Bronchial epithelial cell (primary cell): ENCODE results near the gene CYTH3. TPM values are rescaled to one million over a fixed set of nuclear protein-coding genes. Genes with fewer than 3 reads are reported as not detected.
"Not testable (repeated sequence)": the region's sequence is repeated elsewhere in the genome, so short reads cannot be mapped to it uniquely, and the experiment has no call there.

Experiments used
- DNase-seq: peaks from one replicate; pipeline ENCODE4 v3.0.0-alpha.2; 2010; ENCODE audit warnings: low read depth
- FAIRE-seq: peaks from 2 replicates; lab custom pipeline; 2011; peaks lifted over from hg19 to GRCh38; lab: Jason Lieb, UNC
- H3K27me3 ChIP-seq: 2 replicates; pipeline ENCODE4 v1.5.1; 2011; ENCODE audit warnings: low read length; ENCODE audit not compliant: control insufficient read depth, insufficient read depth
- H3K36me3 ChIP-seq: 2 replicates; pipeline ENCODE4 v1.5.1; 2011; ENCODE audit warnings: low read length; ENCODE audit not compliant: control insufficient read depth, insufficient read depth
- H3K4me3 ChIP-seq: 2 replicates; pipeline ENCODE4 v1.5.1; 2011; ENCODE audit warnings: mild to moderate bottlenecking, low read depth, low read length, control low read depth
- total RNA-seq: library from RNA; depleted of rRNA; stranded (reverse); fragments of >200 nt; gene quantifications from 2 replicates; pipeline ENCODE4 v1.2.1, GENCODE V29; 2014
- TF ChIP-seq, protein P1 (sequence below): IDR thresholded peaks from 2 replicates; pipeline ENCODE4 v1.5.1; 2011; ENCODE audit warnings: mild to moderate bottlenecking, moderate library complexity, low read length, control low read depth, inconsistent platforms; ENCODE audit not compliant: insufficient read depth, severe bottlenecking

Gene CYTH3
- total RNA-seq, 1 donor from 2014 or later, result 11.6 TPM

- Histone ChIP-seq H3K4me3 (no peak overlapping the region), H3K27me3 (no peaks in the 10 kb centered on the region), H3K36me3 (no peaks in the 10 kb centered on the region)
- DNase-seq (no peak), FAIRE-seq (no peak)
- TF ChIP-seq, protein P1, sequence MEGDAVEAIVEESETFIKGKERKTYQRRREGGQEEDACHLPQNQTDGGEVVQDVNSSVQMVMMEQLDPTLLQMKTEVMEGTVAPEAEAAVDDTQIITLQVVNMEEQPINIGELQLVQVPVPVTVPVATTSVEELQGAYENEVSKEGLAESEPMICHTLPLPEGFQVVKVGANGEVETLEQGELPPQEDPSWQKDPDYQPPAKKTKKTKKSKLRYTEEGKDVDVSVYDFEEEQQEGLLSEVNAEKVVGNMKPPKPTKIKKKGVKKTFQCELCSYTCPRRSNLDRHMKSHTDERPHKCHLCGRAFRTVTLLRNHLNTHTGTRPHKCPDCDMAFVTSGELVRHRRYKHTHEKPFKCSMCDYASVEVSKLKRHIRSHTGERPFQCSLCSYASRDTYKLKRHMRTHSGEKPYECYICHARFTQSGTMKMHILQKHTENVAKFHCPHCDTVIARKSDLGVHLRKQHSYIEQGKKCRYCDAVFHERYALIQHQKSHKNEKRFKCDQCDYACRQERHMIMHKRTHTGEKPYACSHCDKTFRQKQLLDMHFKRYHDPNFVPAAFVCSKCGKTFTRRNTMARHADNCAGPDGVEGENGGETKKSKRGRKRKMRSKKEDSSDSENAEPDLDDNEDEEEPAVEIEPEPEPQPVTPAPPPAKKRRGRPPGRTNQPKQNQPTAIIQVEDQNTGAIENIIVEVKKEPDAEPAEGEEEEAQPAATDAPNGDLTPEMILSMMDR, result no peak
Measured at GRCh38 chr7:6226194-6226799, 46.1 kb downstream of the CYTH3 start.

- DNase-seq, H3K27me3 ChIP-seq, FAIRE-seq, H3K36me3 ChIP-seq, H3K4me3 ChIP-seq: not testable (repeated sequence)
Measured at GRCh38 chr7:6223411-6223810, 49.0 kb downstream of the CYTH3 start.

- H3K4me3 ChIP-seq, DNase-seq, H3K36me3 ChIP-seq, FAIRE-seq, H3K27me3 ChIP-seq: not testable (repeated sequence)
Measured at GRCh38 chr7:6223010-6223409, 49.4 kb downstream of the CYTH3 start.

DNA sequence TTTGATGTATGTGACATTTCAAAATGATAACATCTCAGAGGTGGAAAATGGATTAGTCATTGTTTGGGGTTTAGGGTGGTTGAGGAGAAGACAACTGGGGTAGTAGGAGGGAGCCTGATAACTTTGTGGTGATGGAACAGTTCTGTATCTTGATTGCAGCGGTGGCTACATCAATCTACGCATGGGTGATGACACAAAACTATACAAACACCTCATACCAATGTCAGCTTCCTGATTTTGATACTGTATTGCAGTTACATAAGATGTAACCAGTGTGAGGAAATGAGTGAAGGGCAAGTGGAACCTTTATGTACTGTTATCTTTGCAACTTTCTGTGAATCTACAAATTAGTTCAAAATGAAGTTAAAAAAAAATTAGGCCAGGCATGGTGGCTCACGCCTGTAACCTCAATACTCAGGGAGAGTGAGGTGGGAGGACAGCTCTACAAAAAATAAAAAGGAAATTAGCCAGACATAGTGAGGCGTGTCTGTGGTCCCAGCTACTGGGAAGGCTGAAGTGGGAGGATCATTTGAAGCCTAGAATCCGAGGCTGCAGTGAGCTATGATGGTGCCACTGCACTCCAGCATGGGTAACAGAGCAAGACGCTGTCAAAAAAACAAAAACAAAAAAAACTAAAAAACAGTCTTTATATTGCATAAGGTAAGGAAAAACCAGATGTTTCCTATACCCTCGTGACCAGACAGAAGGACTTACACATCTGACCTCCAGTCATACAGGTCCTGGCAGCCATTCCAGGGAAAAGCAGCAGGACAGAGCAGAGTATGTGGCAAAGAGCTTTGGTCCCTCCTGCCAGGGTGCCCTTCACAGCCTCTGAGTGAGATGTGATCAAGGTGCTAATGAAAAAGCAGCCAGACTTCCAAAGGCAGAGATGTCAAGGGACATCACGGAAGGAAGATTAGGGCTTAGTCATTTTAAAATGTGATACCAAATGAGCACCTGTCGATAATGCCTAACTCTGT, 50.8 kb downstream of the CYTH3 start:
- FAIRE-seq (no peak), DNase-seq (no peak)

GRCh38 chr7:6218329-6218728, 54.1 kb downstream of the CYTH3 start:
- H3K4me3 ChIP-seq, result no peak overlapping the region
- no peaks in the 10 kb centered on the region for H3K27me3 ChIP-seq
- DNase-seq, result no peak
- H3K36me3 ChIP-seq, result no peaks in the 10 kb centered on the region
- TF ChIP-seq, protein P1, result no peak
- FAIRE-seq, result no peak

More for the DNA sequence above, 50.8 kb downstream of the CYTH3 start:
- Histone ChIP-seq H3K27me3 (no peaks in the 10 kb centered on the region), H3K36me3 (no peaks in the 10 kb centered on the region), H3K4me3 (no peak overlapping the region)
- TF ChIP-seq, protein P1, result no peak

DNA sequence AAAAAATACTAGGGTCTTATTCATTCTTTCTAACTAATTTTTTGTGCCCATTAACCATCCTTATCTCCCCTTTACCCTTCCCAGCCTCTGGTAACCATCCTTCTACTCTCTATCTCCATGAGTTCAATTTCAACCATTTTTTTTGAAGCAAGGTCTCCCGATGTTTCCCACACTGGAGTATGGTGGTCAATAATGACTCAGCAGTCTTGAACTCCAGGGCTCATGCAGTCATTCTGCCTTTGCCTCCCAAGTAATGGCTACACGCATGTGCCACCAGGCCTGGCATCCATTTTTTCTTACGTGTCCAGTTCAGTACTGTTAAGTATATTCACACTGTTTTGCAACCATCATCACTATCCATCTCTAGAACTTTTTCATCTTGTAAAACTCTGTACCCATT, 60.4 kb downstream of the CYTH3 start:
- FAIRE-seq (no peak), DNase-seq (no peak)
- H3K36me3 ChIP-seq, result no peaks in the 10 kb centered on the region
- no peak overlapping the region for H3K4me3 ChIP-seq
- TF ChIP-seq, protein P1, result no peak
- no peaks in the 10 kb centered on the region for H3K27me3 ChIP-seq
